GM23338 (cell line): Measurements from ENCODE around the gene GAA.

Source experiments
- CREB1 ChIP-seq: fragments of 250-450 bp; sonication (Bioruptor Pico); IDR thresholded peaks from 2 replicates; pipeline ENCODE4 v1.5.0; 2020; ENCODE audit warnings: low read depth, mild to moderate bottlenecking, moderate library complexity
- CTCF ChIP-seq, 2 experiments: fragments of 200-600 bp in 1 of 2; sonication (generic) in 1 of 2; conservative IDR thresholded peaks; 2 replicates each; pipeline versions ENCODE4 v1.5.1 to v1.6.1; 2016 to 2017; ENCODE audit warnings: antibody characterized with exemption in 2 of 2, low read depth in 2 of 2, mild to moderate bottlenecking in 2 of 2, moderate library complexity in 1 of 2
- ETS1 ChIP-seq: IDR thresholded peaks from 2 replicates; pipeline ENCODE4 v1.6.1; 2016; ENCODE audit warnings: antibody characterized with exemption
- EZH2 ChIP-seq: fragments of 200-600 bp; sonication (generic); IDR thresholded peaks from one replicate; pipeline ENCODE4 v1.8.0; 2017; ENCODE audit warnings: antibody characterized with exemption, mild to moderate bottlenecking, low read depth; ENCODE audit not compliant: unreplicated experiment
- EZH2phosphoT487 ChIP-seq: fragments of 200-600 bp; sonication (generic); IDR thresholded peaks from one replicate; pipeline ENCODE4 v1.8.1; 2018; ENCODE audit warnings: antibody characterized with exemption; ENCODE audit not compliant: unreplicated experiment
- JUNB ChIP-seq: IDR thresholded peaks from one replicate; pipeline ENCODE4 v1.6.1; 2016; ENCODE audit warnings: antibody characterized with exemption; ENCODE audit not compliant: unreplicated experiment
- POLR2AphosphoS5 ChIP-seq: IDR thresholded peaks from 2 replicates; pipeline ENCODE4 v1.6.1; 2016; ENCODE audit warnings: antibody characterized with exemption, low read depth
- REST ChIP-seq: IDR thresholded peaks from one replicate; pipeline ENCODE4 v1.6.1; 2018; ENCODE audit warnings: antibody characterized with exemption; ENCODE audit not compliant: unreplicated experiment
- ZNF114 ChIP-seq: fragments of 250-450 bp; sonication (Bioruptor Pico); IDR thresholded peaks from 2 replicates; pipeline ENCODE4 v1.5.0; 2020; ENCODE audit warnings: mild to moderate bottlenecking, moderate library complexity
- ZNF331 ChIP-seq: fragments of 250-450 bp; sonication (Bioruptor Pico); IDR thresholded peaks from 2 replicates; pipeline ENCODE4 v1.5.0; 2020; ENCODE audit warnings: low read depth, mild to moderate bottlenecking, moderate library complexity
- ZNF462 ChIP-seq: fragments of 250-450 bp; sonication (Bioruptor Pico); IDR thresholded peaks from 2 replicates; pipeline ENCODE4 v1.5.0; 2020; ENCODE audit warnings: mild to moderate bottlenecking, moderate library complexity

- TF ChIP-seq EZH2 (no peak), POLR2AphosphoS5 (no peak), CTCF (conservative IDR thresholded peaks at IDR 0.05; ENCODE audit: low read depth in 2 of 2) (no peak), CREB1 (CRISPR knock-in tag) (no peak), EZH2phosphoT487 (no peak), REST (no peak), ZNF331 (CRISPR knock-in tag) (no peak), ZNF114 (CRISPR knock-in tag) (no peak), ETS1 (no peak), ZNF462 (CRISPR knock-in tag) (no peak), JUNB (no peak)
Measured at GRCh38 chr17:80169107-80169506, 67.7 kb downstream of the GAA start.
